CD4-positive, alpha-beta T cell treated with Interleukin-17A for 1 hour (primary cell): ENCODE data around the gene CYP4F3.
A peak's percentile ranks its signal among the peaks of the same experiment; 100 is the strongest.
"Not testable (repeated sequence)": the region's sequence is repeated elsewhere in the genome, so short reads cannot be mapped to it uniquely, and the experiment has no call there.

Experiments
- DNase-seq: peaks from one replicate; pipeline ENCODE4 v3.0.0-alpha.2; 2020

CYP4F3 gene, protein sequence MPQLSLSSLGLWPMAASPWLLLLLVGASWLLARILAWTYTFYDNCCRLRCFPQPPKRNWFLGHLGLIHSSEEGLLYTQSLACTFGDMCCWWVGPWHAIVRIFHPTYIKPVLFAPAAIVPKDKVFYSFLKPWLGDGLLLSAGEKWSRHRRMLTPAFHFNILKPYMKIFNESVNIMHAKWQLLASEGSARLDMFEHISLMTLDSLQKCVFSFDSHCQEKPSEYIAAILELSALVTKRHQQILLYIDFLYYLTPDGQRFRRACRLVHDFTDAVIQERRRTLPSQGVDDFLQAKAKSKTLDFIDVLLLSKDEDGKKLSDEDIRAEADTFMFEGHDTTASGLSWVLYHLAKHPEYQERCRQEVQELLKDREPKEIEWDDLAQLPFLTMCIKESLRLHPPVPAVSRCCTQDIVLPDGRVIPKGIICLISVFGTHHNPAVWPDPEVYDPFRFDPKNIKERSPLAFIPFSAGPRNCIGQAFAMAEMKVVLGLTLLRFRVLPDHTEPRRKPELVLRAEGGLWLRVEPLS

DNA sequence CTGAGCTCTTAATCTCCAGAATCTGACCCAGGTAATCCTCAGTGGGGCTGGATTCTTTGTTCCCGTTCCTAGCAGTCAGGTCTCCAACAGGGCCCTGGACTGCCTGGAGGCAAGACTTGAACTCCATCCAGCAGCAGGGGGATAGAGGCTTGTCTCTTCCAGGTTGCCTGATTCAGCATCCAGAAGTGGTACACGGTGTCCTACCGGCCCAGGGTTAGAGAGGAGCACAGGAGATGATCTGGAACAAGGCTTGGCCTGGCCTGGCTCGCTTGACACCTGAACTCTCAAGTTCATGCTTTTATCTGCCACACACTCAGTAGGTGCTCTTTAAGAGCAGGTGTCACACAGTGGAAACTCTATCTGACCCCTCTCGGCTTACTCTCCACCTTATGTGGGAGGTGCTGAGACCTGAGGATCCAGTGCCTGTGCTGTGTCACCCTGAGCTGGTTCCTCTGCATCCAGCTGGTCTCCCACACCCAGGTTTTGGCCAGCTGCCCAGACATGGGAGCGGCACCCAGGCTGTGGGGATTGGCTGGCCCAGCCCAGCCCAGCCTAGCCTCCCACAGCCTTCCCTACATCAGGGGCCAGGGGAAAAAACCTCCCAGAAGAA is at the start of gene CYP4F3:
TSS of gene CYP4F3 (plus strand) at position 604 of the 610 bp plus-strand sequence. CDS start 519 bp downstream, outside the sequence.
- DNase-seq = no peak

DNA sequence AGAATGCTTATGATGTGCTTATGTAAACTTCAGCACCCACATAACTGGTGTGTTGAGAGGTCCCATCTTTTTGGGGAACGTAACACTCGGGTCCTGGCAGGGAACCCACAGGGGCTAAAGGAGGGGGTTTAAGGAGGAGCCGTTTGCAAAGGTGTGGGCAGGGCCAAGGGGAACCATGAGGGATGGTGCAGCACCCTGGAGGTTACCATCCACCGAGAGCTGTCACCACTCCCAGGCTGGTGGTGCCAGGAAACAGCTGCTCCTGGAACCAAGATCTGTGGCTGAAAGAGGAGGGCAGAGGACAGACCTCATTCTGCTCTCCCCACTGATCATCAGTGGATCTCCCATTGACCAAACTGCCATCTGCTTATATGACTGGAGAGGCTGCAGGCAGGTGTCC is 48.9 kb upstream of the CYP4F3 start:
- no peak for DNase-seq

DNA sequence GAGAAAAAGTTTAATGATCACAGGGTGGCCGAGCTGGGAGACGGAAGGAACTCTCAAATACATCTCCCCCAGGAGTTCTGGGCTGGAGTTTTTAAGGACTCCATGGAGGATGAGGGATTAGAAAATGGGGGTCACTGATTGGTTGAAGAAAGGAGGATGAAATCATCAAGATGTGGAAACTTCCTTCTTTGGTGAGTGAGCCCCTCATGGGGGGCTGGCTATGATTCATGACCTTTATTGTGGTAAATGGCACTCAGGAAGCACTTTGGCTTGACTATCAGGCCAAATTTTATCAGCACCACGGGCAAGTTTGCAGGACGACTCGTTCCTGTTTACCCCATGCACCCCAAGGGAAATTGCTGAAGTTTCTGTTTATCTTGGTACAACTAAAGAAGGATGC is 48.2 kb upstream of the CYP4F3 start:
- not testable (repeated sequence) for DNase-seq

DNA sequence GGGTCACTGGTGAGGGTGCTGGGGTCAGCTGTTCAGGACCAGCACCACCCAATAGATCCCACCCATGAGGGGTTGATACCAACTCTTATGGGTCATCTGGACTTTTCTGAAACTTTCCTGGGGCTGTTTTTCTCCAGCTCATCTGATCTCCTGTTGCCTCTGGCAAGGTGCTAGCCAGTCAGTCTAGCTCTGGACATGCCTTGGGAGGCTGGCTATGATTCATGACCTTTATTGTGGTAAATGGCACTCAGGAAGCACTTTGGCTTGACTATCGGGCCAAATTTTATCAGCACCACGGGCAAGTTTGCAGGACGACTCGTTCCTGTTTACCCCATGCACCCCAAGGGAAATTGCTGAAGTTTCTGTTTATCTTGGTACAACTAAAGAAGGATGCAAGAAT is 46.9 kb upstream of the CYP4F3 start:
- DNase-seq = not testable (repeated sequence)

DNA sequence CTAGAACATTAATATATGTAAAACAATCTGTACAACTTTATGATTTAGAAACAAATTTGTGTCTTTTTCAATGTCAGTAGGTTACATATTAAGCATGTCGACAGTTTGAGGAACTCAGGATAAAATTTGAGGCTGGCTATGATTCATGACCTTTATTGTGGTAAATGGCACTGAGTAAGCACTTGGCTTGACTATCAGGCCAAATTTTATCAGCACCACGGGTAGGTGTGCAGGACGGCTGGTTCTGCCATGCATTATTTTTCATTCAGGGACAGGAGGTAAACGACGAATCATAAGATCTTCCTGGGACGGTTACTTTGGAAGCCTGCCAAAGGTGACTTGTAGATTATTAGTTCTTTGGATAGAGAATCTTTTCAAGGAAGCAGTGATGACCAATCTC is 45.6 kb upstream of the CYP4F3 start:
- DNase-seq = no peak

DNA sequence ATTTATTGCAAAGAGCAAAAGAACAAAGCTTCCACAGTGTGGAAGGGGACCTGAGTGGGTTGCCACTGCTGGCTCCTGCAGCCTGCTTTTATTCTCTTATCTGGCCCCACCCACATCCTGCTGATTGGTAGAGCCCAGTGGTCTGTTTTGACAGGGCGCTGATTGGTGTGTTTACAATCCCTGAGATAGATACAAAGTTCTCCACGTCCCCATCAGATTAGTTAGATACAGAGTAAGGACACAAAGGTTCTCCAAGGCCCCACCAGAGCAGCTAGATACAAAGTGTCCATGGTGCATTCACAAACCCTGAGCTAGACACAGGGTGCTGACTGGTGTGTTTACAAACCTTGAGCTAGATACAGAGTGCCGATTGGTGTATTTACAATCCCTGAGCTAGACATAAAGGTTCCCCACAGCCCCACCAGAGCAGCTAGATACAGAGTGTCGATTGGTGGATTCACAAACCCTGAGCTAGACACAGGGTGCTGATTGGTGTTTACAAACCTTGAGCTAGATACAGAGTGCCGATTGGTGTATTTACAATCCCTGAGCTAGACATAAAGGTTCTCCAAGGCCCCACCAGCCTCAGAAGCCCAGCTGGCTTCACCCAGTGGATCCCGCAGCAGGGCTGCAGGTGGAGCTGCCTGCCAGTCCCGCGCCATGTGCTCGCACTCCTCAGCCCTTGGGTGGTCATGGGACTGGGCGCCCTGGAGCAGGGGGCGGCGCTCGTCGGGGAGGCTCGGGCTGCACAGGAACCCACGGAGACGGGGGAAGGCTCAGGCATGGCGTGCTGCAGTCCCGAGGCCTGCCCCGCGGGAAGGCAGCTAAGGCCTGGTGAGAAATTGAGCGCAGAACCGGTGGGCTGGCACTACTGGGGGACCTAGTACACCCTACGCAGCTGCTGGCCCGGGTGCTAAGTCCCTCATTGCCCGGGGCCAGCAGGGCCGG is 32.4 kb upstream of the CYP4F3 start:
- DNase-seq = not testable (repeated sequence)

DNA sequence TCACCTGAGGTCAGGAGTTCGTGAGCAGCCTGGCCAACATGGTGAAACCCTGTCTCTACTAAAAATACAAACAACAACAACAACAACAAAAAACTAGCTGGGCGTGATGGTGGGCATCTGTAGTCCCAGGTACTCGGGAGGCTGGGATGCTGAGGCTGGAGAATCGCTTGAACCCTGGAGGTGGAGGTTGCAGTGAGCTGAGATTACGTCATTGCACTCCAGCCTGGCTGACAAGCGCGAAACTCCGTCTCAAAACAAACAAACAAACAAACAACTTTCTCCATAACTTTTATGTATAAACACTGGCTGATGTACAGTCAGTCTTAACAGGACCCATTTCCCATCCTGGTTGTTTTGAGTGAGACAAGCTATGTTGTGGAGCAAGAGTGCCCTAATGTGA is 31.4 kb upstream of the CYP4F3 start:
- no peak for DNase-seq

DNA sequence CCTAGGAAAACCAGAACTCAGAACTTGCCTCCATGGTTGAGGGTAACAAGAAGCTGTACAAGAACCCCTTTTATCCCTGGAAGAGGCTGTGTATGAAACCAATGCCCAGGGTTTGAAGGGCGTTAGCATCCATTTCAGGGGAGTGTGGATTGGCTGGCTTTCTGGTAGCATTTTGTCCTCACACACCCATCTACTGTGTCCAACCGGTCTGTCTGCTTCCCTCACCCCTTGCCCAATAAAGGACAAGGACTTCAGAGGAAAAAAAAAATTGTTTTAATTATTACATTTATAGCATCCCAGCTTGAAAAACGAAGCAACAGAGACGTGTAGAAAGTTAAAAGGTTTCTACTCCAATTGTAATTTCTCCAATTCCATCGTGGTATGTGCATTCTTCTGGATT is 28.4 kb upstream of the CYP4F3 start:
- no peak for DNase-seq

DNA sequence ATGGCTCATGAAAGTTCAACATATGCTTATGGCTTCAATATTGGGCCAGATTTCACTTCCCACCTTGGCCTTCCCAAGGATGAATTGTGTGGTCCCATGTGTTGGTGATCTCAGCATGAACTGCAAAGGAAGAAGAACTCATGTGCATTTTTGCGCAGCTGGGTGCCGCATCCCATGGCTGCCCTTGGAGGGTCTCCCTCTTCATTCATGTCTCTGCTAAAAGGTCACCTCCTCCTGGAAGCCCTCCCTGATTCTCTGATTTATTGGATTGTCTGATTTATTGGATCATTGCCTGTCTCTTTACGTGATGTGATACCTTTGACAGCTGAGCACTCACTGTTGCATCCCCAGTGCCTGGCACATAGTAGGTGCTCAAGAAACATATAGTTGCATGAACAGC is 27.4 kb upstream of the CYP4F3 start:
- DNase-seq = no peak

DNA sequence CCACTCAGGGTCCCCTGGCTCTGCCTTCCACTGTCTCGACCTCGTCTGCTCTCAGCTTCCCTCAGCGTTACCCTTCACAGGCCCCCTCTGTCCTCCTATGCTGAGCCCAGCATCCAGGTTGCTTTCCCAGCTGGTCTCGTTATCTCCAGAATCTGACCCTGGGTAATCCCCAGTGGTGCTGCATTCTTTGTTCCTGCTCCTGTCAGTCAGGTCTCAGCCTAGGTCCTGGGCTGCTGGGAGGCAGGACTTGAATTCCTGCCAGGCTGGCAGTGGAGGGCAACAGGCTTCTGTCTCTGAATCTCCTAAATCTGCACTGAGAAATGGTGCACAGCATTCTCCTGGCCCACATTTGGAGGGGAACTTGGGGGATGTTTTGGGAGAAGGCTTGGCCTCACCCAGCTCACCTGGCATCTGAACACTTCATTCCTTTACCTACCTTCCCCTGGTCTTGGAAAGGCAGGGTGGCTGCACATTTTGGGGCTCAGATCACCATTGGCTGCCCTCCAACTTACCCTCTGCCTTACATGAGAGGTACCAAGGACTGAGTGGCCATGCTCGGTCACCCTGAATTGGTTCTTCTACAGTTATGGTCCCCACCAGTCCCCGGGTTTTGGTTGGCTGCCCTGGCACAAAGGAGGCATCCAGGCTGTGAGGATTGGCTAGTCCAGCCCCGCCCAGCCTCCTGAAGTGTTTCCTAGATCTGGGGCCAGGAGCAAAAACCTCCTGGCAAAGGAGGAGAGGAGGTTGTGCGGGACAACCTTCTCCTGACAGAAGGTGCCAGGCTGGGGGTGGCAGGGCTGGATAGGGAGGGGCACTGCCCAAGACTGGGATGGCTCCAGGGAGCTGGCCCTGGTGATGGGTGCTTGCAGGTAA is 26.0 kb upstream of the CYP4F3 start, which contains the start of gene CYP4F8:
TSS of gene CYP4F8 (plus strand) at position 712 of the 873 bp plus-strand sequence. CDS start 399 bp downstream, outside the sequence.
- DNase-seq = no peak

DNA sequence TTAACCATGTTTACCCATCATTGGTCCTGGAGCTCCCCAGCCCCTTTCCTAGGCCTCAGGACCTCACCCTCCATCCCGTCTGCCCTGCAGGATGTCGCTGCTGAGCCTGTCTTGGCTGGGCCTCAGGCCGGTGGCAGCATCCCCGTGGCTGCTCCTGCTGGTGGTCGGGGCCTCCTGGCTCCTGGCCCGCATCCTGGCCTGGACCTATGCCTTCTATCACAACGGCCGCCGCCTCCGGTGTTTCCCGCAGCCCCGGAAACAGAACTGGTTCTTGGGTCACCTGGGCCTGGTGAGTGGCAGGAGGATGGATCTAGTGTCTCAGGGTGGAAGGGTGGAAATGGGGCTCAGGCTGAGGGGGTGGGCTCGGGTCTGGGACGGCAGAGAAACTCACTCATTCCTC is 25.2 kb upstream of the CYP4F3 start:
- no peak for DNase-seq

DNA sequence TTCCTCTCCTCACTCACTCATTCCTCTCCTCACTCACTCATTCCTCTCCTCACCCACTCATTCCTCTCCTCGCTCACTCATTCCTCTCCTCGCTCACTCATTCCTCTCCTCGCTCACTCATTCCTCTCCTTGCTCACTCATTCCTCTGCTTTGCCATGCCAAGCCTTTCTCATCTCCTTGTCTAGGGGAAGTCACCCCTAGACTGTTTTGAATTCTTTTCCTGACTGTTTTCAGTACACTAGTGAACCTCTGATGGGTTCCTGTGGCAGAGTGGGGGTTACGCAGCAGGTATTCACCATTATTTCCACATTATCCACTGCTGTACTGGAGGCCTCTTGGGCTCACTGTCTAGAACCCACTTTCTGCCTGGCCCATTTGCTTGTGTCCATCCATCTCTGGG is 24.5 kb upstream of the CYP4F3 start:
- DNase-seq = no peak

DNA sequence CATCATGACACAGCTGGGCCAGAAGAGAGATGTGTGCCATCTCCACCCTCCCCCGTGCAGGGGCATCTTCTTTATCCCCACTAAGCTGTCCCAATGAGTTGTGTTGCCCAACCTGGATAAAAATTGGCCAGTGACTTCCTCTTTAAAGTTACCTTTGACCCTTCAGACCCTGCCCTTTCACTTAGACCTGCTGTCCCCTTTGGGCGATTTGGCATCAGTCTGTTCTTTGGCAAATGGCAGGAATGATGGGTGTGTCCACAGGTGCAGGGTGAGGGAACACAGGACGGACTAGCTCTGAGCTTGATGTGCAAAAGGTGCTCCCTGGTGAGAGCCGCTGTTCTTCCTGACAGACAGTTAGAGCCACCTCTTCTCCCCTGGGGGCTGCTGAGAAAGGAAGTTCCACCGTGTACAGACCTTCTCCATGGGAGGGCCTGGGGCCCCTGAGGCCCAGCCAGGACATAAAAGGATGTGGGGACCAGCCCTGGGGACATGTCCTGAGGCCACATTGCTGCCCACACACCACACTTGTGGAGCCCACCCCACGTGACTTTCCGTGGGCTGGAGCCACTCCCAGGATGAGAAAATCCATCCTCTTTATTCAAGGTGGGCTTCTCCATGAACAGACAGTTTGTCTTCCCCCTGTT is 23.9 kb upstream of the CYP4F3 start:
- no peak for DNase-seq

DNA sequence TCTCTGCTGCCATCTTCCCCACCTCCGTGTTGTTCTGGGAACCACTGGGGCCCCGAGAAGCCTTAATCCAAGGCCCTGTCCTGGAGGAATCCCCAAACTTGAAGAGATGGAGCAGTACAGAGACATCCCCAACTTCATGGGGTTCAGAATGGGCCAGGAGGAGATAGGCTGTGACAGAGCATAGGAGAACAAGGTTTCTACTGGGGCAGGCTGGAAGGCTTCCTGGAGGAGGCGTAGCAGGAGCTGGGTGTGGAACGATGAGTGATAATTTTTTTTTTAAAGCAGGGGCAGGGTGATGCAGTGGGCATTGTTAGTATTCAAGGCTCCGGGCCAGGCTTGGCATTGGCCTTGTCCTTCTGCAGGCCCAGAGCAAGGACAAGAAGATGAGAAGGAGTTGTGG is 22.4 kb upstream of the CYP4F3 start:
- no peak for DNase-seq

DNA sequence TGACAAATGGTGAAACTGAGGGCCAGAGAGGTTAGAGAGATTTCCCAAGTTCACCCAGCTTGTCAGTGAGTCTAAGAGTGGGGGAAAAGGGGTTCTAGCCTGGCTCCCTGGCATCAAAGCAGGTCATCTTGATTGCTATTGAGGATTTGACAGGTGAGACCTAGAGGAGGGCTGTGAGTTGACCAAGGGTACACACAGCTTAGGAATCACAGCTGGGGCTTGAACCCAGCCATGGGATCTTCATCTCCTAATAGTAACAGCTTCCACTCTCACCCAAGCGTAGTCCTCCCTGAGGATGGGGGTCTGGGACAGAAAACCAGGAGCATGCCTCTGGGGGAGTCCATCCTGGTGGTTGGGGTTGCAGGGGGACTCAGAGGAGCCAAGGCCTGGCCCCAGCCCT is 18.9 kb upstream of the CYP4F3 start:
- no peak for DNase-seq

DNA sequence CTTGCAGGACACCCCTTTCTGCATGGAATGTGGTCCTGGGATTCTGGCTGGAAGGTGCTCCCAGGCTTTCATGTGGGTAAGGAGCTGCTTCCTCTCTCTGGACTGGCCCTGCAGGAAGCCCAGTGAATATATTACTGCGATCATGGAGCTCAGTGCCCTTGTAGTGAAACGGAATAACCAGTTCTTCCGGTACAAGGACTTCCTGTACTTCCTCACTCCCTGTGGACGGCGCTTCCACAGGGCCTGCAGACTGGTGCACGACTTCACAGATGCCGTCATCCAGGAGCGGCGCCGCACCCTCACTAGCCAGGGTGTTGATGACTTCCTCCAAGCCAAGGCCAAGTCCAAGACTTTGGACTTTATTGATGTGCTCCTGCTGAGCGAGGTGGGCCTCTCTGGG is 17.7 kb upstream of the CYP4F3 start:
- DNase-seq = no peak

DNA sequence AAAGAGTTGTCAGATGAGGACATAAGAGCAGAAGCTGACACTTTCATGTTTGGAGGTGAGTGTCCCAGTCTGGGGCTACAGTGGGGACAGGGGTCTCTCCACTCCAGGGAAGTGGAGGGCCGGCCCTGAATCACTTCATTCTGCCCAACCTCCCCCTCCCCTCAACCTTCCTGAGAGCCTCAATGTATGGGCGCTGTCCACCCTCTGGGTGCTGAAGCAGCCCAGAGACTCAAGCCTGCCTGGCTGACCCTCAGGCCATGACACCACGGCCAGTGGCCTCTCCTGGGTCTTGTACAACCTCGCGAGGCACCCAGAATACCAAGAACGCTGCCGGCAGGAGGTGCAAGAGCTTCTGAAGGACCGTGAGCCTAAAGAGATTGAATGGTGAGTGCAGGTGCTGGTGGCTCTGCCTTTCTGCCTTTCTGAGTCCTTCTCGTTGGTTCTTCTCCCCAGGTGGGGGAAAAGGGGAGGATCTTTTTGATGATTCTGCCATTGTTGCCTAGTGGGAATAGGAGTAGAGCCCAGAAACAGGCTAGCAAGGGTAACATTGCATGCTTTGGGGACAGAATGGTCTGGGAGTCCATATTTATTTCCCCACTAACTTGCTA is 16.9 kb upstream of the CYP4F3 start:
- no peak for DNase-seq

DNA sequence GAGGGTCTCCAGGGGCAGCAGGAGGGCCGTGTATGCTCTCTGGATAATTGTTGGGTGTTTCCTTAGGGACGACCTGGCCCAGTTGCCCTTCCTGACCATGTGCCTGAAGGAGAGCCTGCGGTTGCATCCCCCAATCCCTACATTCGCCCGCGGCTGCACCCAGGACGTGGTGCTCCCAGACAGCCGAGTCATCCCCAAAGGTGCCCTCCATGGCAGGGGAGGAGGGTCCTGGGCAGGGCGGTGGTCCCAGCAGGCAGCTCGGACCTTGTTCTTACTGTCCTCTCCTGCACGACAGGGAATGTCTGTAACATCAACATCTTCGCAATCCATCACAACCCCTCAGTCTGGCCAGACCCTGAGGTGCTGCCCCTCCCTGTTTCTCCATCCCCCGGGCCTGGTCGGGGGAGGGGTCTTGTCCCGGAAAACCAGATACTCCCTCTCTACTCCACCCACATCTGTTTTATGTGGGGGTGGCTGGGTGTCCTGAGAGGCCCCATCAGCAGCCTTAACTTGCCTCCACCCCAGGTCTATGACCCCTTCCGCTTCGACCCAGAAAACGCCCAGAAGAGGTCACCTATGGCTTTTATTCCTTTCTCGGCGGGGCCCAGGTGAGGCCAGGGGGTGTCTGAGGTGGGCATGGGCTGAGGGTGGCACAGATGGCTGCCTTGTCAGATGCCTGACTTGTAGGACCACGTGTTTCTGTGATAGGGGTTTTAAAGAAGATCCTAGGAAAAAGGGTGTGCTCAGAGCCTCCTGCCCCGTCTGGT is 12.3 kb upstream of the CYP4F3 start:
- DNase-seq = no peak

DNA sequence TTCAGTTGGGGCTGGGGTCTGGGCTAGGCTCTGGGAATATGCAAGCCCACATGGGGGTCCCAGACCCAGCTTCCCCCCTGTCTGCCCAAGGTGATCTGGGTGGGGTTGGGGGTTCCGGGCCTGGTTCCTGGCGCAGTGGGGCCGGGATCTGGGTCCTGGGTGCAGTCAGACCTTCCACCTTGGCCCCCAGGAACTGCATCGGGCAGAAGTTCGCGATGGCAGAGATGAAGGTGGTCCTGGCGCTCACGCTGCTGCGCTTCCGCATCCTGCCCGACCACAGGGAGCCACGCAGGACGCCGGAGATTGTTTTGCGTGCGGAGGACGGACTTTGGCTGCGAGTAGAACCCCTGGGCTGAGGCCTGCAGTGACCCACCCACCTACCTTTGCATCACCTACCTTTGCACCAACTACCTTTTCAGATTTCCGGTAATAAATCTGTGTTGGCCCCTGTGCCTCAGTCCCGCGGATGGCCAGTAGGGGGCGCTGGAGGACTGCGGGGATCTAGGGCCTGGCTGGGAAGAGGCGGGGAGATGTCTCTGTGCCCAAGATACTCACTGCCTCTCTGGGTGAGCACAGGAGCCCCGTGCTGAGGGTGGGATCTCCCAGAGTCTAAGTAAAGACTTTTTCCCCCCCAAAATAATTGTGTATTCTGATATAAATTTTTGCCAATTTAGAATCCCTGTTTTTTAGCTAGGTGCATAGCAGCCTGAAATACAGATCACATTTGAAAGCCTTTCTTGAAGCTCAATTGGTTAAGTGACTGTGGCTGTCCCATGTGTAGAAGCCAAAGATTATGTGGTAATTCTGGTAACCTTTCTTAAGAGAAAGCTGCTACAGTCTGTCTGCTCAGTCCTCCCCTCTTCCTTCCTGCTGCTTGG is 11.5 kb upstream of the CYP4F3 start:
- peak; percentile 86 for DNase-seq
